NB4 (cell line): ENCODE data around the gene TMEM259.

Experiments used
- CTCF ChIP-seq: IDR thresholded peaks from one replicate; pipeline ENCODE4 v1.5.1; 2012; ENCODE audit warnings: low read depth, low read length
- MYC ChIP-seq: IDR thresholded peaks from 2 replicates; pipeline ENCODE4 v1.6.1; 2011; ENCODE audit warnings: low read depth, low read length
- POLR2A ChIP-seq: IDR thresholded peaks from 2 replicates; pipeline ENCODE4 v1.6.1; 2011; ENCODE audit warnings: mild to moderate bottlenecking; ENCODE audit not compliant: insufficient read length; ENCODE audit errors: extremely low read depth
- TF ChIP-seq, protein P1 (sequence below): IDR thresholded peaks from 2 replicates; pipeline ENCODE4 v1.6.1; 2011; ENCODE audit warnings: low read depth, low read length

- TF ChIP-seq CTCF (no peak), POLR2A (no peak), MYC (no peak)
- TF ChIP-seq, protein P1, sequence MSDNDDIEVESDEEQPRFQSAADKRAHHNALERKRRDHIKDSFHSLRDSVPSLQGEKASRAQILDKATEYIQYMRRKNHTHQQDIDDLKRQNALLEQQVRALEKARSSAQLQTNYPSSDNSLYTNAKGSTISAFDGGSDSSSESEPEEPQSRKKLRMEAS = no peak
Measured at GRCh38 chr19:1063909-1064660, 43.2 kb upstream of the TMEM259 start.
